PC-3 (cell line): Measurements from ENCODE around the gene STK24.

ENCODE experiments used
- CTCF ChIP-seq: fragments of 300-600 bp; sonication (generic); conservative IDR thresholded peaks from 2 replicates; pipeline ENCODE4 v1.5.1; 2017; ENCODE audit warnings: antibody characterized with exemption, low read depth, mild to moderate bottlenecking, low read length
- EZH2 ChIP-seq: fragments of 300-600 bp; sonication (generic); IDR thresholded peaks from one replicate; pipeline ENCODE4 v1.6.1; 2017; ENCODE audit warnings: antibody characterized with exemption, mild to moderate bottlenecking, low read length; ENCODE audit not compliant: unreplicated experiment

GRCh38 chr13:98398581-98398980 lies 178.3 kb downstream of the STK24 start:
- TF ChIP-seq EZH2 (no peak), CTCF (no peak)
